ENCODE results near the gene SEMA3F.

The SEMA3F gene

DNA sequence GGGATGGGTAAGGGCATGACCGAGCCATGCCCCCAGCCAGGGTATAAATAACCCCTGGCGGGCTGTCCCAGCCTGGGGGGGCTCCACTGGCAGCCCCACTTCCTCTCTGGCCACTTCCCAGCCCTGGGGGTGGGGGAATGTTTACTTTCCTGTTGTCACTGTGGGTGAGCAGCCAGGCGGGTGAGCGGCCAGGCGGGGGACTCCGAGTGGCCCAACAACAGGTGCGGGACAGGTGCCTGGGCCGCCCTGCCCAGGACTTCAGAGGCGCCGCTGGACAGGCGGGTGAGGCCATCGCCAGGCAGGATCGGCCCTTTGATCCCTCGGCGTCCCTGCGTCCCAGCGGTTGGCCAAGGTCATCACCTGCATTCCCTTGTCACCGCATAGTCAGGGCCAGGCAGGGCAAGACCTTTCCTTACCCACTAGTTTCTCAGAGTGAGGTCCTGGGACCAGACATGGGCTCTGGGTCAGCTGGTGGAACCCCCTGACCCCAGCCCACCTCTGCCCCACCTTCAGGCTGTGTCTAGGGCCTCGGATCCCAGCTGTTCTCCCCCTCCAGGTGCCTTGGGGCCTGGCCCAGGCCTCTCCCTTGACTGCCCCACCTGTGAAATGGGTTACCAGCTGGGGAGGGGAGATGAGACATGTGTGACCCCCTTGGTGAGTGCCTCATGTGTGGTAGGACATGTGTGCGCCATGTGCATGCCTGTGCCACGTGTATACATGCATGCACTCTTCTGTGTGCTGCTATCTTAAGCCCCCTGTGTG lies 16.6 kb downstream of the SEMA3F start:
- DNase-seq, result no peak

DNA sequence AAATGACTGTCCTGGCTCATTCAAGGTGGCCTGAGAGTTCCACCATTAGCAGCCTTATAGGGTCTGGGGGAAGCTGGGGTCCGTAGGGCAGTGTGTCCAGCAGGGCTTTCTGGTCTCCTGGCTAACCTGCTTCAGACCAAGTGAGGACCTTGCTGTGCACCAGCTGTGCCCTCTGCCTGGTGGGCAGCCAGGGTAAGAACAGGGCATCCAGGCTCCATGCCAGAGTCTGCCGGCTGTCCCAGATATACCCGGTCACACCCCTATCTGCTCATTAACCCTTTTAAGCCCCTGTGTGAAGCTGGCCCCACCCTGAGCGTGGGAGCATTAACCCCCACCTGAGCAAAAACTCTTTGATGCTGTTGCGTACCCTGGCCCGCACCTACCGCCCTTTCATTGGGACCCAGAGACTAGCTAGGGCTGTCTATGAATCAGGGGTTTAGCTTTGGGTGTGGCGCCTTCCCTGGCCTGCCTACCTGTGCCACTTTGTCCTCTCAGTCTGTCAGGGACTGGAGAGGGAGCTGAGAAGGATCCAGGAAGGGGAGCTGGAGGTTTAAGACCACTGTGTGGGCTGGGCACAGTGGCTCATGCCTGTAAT lies 17.6 kb downstream of the SEMA3F start:
- DNase-seq, result no peak

DNA sequence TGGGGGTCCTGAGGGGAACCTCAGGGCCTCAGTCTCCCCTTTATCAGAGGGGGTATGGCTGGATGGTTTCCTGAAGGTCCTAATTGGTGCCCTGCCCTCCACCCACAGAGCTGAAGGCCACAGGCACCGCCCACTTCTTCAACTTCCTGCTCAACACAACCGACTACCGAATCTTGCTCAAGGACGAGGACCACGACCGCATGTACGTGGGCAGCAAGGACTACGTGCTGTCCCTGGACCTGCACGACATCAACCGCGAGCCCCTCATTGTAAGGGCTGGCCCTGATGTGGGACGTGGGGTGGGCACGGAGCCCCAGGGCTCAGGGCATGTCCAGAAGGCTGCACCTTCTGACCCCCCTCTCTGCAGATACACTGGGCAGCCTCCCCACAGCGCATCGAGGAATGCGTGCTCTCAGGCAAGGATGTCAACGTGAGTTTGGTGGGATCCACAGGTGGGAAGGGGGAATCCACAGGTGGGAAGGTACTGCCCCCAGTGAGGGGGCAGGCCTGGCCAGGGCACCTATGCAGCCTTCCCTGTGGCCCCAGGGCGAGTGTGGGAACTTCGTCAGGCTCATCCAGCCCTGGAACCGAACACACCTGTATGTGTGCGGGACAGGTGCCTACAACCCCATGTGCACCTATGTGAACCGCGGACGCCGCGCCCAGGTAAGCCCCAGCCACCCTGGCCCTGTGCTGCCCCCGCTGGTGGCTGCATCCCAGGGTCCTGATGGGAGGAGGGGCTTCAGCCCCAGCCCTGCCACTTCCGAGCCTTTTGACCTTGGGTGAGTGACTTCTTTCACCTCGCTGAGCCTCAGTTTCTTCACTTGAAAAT lies 18.8 kb downstream of the SEMA3F start:
- no peak for DNase-seq

DNA sequence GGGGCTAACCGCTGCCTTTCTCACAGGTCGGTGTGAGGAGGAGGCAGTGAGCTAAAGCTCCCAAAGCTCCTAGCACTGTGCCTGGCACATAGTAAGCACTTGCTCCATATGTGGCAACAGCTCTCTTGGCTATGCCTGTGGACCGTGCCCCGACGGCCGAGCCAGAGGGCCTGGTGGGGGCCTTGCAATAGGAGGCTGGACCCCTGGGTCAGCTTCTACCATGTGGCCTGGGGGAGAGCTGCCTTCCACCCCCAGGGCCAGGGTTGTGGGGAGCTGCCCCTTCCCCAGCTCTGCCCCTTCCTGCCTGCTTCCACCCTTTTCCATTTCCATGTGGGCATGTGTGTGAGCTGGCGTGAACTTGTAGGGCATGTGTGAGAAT lies 19.4 kb downstream of the SEMA3F start:
- no peak for DNase-seq

DNA sequence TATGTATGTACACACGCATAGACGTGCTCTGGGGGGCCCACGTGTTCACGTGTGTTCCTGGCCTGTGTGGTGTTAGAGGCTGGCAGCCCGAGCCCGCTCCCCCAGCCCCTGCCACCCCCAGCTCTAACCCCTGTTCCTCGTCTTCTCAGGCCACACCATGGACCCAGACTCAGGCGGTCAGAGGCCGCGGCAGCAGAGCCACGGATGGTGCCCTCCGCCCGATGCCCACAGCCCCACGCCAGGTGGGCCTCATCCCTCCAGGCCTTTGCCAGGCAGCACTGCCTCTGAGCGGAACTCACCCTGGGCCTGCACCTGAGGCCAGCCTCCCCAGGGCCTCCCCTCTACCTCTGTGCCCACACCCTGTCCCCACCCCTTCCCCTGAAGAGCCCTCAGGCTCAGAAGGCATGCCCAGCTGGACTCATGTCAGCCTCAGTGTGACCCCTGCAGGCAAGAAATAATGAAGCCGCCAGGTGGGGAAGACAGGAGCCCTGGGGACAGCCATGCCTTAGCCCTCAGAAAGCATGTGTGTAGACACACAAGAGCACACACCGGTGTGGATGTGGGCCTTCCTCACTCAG lies 19.9 kb downstream of the SEMA3F start:
- DNase-seq, result no peak

DNA sequence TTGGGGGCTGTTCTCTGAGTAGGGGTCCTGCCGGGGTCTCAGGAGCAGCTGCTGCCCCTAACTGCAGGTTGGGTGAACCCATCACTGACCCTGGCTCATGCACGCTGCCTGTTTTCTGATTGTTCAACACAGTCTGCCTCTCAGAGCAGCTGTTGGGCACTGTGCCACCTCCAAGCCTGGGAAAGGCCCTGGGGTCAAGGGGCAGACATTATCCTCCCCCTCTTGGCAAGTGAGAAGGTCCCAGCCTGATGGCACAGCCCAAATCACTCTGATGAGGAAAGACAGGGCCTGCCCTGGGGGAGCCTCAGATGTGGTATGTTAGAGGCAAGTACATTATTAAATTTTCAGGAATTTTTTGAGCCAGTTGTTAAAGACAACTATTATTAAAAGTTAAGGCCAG lies 22.2 kb downstream of the SEMA3F start:
- DNase-seq, result no peak

DNA sequence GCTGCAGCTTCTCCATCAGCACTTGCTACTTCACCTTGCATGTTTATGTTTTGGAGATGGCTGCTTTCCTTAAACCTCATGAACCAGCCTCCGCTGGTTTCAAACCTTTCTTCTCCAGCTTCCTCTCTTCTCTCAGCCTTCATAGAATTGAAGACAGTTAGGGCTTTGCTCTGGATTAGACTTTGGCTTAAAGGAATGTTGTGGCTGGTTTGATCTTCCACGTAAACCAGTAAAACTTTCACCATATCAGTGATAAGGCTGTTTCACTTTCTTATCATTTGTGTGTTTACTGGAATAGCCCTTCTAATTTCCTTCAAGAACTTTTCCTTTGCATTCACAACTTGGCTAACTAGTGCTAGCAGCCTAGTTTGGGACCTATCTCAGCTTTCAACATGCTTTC lies 24.6 kb downstream of the SEMA3F start:
- DNase-seq, result no peak

DNA sequence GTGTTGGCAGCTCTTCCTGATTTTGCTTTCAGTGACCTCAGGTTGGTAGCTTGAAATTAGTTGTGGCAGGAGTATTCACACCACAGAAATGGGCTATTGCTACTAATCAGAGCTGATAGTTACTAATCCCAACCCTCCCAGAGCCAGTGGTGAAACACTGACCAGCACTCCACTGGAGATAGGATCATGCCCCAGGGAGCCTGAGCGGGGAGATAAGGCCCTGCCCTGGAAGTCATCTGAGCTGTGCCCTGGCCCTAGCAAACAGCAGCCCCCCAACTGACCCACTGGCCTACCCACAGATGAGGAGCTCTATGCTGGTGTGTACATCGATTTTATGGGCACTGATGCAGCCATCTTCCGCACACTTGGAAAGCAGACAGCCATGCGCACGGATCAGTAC lies 26.9 kb downstream of the SEMA3F start:
- no peak for DNase-seq

DNA sequence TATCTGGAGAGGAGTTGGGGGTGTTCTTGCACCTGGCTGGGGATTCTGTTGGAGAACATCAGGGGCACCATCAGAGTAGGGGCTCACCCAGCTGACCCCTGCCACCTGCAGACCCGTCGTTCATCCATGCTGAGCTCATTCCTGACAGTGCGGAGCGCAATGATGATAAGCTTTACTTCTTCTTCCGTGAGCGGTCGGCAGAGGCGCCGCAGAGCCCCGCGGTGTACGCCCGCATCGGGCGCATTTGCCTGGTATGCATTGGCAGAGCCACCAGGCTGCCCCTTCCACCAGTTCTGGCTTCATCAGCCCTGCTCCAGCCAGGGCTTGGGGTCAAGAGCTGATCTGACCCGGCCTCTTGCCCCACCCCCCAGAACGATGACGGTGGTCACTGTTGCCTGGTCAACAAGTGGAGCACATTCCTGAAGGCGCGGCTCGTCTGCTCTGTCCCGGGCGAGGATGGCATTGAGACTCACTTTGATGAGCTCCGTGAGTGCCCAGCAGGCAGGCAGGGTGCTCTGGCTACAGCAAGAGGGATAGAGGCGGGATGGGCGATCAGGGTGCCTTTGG lies 27.5 kb downstream of the SEMA3F start:
- no peak for DNase-seq

DNA sequence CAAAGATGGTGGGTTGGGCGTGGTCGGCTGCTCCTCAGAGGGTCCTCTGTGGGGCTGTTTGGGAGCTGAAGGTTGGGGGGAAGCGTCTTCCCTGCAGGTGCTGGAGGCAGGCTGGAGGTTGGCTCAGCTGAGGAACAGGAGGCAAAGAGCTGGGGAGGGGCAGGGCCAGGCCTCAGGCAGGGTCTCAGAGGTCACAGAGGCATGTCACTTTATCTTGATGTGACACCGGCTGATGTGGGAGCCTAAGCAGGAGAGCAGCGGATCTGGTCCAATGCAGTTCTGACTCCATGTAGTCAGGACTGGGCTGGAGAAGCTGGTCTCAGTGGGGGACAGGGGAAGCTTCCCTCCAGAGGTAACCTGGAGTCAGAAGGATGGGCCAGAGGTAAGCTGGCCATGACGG lies 28.6 kb downstream of the SEMA3F start:
- DNase-seq, result no peak

DNA sequence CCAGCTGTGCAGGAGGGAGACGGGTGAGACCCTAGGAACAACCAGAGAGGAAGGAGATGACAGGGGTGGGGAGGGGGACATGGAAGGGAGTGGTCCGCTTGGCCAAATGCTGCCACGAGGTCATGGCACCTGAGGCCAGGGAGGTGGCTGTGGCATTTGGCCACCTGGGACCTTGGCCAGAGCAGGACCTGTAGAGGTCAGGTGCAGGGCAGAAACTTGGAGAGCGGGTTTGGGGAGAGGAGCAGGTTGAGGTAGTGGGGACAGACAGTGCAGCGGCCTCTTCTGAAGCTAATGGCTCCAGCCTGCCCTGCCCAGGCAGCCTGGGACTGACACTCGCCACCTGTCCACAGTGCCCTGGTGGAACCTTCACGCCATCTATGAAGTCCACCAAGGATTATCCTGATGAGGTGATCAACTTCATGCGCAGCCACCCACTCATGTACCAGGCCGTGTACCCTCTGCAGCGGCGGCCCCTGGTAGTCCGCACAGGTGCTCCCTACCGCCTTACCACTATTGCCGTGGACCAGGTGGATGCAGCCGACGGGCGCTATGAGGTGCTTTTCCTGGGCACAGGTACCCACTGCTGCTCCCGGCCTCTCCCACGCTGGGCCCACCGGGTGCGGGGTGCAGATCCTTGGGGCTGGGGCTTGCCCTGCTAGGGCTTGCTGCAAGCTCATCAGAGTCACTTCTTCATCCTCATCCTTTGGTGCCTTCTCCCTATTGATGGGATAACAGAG lies 29.3 kb downstream of the SEMA3F start:
- no peak for DNase-seq

DNA sequence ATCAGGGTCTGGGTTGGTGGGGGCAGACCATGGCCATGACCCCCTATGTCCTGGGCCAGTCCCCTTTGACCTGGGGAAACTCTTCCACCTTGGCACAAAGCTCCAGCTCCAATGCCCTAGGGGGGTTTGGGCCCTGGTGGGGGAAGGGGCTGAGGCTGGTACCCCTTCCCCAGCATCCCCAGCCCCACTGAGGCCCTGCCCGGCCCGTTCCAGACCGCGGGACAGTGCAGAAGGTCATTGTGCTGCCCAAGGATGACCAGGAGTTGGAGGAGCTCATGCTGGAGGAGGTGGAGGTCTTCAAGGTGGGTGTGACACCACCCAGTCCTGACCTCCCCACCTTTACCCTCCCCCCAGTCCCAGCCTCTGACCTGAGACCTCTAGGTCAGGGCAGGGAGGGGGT lies 30.1 kb downstream of the SEMA3F start:
- DNase-seq, result no peak

DNA sequence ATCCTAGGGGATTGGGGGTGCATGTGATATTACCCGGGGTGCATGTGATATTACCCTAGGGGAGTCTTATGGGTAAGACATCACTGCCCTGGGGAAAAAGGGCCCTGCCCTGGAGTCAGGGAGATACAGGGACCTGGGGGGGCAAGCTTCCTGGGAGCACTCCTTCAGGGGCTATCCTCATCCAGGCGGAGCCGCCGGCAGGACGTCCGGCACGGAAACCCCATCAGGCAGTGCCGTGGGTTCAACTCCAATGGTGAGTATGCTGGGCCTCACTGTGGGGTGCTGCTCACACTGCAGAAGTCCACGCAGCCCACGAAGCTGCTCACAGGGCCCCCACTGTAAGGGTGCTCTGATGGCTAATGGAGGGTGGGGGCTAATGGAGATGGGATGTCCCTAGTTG lies 31.0 kb downstream of the SEMA3F start:
- no peak for DNase-seq

DNA sequence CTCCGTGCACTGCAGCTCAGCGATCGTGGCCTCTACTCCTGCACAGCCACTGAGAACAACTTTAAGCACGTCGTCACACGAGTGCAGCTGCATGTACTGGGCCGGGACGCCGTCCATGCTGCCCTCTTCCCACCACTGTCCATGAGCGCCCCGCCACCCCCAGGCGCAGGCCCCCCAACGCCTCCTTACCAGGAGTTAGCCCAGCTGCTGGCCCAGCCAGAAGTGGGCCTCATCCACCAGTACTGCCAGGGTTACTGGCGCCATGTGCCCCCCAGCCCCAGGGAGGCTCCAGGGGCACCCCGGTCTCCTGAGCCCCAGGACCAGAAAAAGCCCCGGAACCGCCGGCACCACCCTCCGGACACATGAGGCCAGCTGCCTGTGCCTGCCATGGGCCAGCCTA lies 32.6 kb downstream of the SEMA3F start:
- no peak for DNase-seq

DNA sequence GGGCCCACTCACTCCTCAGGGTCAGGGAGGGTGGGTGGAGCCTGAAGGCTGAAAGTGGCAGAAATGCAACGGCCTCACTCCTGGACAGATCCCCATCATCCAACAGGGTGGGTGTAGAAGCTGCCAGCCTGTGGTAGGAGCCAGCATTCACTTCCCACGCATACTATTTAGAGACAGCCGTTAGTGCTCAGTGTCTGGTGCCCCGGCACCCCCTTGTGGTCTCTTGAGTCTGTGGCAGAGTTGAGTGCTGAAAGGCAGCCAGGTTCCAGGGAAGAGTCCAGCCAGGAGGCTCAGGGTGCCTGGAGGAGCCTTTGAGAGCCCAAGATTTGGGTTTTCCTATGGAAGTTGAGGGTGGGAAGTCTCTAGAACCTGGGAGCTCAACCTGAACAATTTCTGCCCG lies 34.1 kb downstream of the SEMA3F start:
- DNase-seq, result peak; percentile 64

DNA sequence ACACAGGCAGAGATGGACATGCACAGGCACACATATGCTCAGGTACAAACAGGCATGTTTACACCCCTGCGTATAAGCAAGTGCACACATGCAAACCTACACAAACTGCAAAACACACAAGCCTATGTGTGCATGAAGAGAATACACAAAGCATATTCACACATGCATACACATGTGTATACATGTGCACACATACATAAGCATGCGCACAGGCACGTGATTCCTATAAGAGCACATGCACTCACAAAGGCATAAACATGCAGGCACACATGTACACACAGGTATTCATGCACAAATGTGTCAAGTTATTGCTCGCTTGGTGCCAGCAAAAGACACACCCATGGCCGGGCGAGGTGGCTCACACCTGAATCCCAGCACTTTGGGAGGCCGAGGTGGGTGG lies 34.9 kb downstream of the SEMA3F start:
- DNase-seq, result no peak

DNA sequence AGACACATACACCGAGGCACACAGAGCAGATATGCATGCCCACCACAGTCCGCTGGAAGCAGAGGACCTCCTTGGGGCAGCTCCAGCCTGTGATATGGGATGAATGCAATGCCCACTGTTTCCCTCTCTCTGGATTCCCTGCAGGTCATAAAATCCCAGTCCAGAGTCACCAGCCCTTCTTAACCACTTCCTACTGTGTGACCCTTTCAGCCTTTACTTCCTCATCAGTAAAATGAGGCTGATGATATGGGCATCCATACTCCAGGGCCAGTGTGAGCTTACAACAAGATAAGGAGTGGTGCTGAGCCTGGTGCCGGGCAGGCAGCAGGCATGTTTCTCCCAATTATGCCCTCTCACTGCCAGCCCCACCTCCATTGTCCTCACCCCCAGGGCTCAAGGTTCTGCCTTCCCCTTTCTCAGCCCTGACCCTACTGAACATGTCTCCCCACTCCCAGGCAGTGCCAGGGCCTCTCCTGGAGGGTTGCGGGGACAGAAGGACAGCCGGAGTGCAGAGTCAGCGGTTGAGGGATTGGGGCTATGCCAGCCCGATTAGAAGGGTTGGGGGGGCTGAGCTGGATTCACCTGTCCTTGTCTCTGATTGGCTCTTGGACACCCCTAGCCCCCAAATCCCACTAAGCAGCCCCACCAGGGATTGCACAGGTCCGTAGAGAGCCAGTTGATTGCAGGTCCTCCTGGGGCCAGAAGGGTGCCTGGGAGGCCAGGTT lies 36.0 kb downstream of the SEMA3F start, which contains the start of gene GNAT1:
GNAT1 (plus strand) TSS at position 675 of the 725 bp plus-strand sequence. CDS start 116 bp downstream, outside the sequence.
- no peak for DNase-seq

DNA sequence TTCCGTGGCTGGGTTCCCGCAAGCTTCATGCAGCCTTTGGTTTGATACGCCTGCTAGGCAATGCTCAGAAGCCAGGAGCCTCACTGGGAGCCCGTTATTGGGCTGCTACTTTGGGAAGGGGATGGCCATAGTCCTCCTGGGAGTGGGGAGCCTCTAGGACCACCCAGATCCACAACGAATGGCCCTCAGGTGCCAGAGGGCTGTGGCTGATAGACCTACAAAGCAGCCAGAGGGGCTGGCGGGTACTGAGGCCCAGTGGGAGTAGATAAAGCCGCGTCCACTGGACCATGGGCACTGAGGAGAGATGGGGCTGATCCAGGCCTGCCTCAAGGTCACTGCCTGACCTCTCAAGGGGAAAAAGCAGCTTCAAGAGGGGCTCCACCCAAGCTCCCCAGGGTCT lies 37.0 kb downstream of the SEMA3F start:
- DNase-seq, result no peak

DNA sequence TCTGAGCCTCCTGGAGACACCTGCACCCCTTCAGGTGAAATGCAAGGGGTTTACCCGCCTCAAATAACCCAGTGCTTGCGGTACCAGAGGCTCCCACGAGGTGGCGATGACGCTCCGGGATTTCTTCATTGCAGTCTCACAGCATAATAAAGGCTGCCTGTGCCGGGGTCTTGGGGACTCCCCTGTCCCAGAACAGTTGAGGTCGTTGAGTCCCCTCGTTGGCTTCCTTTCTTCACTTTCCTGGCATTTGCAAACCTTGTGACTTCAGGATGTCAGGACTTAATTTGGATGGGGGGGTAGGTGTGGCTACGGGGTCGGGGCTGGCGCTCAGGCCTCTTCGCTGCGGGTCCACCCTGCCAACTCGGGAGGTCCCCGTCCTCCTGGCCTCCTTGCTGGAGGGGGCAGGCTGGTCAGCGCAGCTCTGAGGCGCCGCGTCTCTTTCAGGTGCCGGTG lies 37.6 kb downstream of the SEMA3F start:
- DNase-seq, result peak; percentile 87

DNA sequence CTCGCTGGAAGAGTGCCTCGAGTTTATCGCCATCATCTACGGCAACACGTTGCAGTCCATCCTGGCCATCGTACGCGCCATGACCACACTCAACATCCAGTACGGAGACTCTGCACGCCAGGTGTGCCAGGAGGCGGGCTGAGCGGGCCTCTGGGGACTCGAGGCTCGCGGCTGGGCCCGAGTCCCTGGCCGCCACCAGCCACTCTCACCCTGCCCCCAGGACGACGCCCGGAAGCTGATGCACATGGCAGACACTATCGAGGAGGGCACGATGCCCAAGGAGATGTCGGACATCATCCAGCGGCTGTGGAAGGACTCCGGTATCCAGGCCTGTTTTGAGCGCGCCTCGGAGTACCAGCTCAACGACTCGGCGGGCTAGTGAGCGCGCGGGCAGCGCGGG lies 38.2 kb downstream of the SEMA3F start:
- no peak for DNase-seq

DNA sequence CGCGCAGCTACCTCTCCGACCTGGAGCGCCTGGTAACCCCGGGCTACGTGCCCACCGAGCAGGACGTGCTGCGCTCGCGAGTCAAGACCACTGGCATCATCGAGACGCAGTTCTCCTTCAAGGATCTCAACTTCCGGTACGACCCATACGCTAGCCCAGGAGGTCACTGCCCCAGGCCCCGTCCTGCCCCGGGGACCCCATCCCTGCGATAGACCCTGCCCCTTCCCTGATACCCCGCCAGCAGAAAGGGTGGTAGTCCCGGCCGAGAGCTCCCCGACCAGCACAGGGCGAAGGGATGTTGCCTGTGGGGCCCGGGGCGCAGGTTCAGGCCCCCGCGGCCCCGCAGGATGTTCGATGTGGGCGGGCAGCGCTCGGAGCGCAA lies 38.6 kb downstream of the SEMA3F start:
- DNase-seq, result no peak
